Fibroblast of villous mesenchyme (primary cell): ENCODE measurements around the gene KIF6. TPM values are rescaled to one million over a fixed set of nuclear protein-coding genes. Genes with fewer than 3 reads are reported as not detected.

Experiments used
- DNase-seq: peaks from one replicate; pipeline ENCODE4 v3.0.0-alpha.2; 2010; ENCODE audit warnings: low read depth
- H3K4me3 ChIP-seq: 2 replicates; pipeline ENCODE4 v1.5.1; 2011; ENCODE audit warnings: low read depth, mild to moderate bottlenecking, low read length
- total RNA-seq: library from RNA; depleted of rRNA; stranded (reverse); fragments of >200 nt; gene quantifications from 2 replicates; pipeline ENCODE4 v1.2.3, GENCODE V29; 2012
- TF ChIP-seq, protein P1 (sequence below): IDR thresholded peaks from 2 replicates; pipeline ENCODE4 v1.5.1; 2012; ENCODE audit warnings: low read depth, mild to moderate bottlenecking, low read length; ENCODE audit not compliant: insufficient read depth

Gene KIF6
- total RNA-seq, 1 donor = 0.43 TPM

DNA sequence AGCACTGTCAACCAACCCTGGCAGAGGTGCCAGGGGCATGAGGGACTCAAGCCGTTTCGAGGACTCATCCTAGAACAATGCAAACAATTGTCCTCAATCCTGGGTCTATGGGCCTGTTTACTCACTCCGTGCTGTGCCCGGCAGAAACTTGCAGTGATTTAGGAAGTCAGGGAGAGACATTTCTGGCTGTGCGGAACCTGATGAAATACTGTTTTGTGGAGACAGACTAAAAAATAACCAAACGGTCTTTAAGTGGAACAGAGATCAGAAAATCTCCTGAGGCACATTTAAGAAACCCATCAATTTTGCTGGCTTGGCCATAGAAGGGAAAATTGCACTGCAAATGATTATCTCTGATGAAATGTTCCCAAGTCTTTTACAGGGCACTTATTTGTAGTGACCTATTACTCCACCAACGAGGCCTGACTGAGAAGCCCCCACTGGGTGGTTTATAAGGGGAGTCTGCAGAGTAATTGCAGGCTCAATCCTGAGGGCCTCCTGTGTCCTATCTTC lies 322.9 kb downstream of the KIF6 start:
- H3K4me3 ChIP-seq = no peak overlapping the region
- TF ChIP-seq, protein P1, sequence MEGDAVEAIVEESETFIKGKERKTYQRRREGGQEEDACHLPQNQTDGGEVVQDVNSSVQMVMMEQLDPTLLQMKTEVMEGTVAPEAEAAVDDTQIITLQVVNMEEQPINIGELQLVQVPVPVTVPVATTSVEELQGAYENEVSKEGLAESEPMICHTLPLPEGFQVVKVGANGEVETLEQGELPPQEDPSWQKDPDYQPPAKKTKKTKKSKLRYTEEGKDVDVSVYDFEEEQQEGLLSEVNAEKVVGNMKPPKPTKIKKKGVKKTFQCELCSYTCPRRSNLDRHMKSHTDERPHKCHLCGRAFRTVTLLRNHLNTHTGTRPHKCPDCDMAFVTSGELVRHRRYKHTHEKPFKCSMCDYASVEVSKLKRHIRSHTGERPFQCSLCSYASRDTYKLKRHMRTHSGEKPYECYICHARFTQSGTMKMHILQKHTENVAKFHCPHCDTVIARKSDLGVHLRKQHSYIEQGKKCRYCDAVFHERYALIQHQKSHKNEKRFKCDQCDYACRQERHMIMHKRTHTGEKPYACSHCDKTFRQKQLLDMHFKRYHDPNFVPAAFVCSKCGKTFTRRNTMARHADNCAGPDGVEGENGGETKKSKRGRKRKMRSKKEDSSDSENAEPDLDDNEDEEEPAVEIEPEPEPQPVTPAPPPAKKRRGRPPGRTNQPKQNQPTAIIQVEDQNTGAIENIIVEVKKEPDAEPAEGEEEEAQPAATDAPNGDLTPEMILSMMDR = no peak
- peak; percentile 33 for DNase-seq

DNA sequence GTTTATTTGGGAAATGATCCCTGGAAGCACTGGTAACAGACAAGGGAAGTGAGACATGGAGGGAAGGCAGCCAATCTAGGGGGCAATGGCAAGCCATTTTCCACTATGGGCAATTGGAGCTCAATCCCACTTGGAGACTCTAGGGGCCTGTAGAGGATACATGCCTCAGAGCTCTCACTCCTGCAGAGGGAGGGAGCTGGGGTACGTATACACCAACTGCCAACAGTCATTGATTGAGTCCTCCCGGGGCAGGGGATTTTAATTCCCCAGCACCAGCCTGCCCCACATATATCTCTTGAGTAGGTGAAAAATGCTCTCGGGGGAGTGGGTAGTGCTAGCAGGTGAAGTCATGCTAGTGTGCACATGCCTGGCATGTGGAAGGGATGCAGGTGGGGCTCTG lies 323.8 kb downstream of the KIF6 start:
- H3K4me3 ChIP-seq = no peak overlapping the region
- DNase-seq = no peak

DNA sequence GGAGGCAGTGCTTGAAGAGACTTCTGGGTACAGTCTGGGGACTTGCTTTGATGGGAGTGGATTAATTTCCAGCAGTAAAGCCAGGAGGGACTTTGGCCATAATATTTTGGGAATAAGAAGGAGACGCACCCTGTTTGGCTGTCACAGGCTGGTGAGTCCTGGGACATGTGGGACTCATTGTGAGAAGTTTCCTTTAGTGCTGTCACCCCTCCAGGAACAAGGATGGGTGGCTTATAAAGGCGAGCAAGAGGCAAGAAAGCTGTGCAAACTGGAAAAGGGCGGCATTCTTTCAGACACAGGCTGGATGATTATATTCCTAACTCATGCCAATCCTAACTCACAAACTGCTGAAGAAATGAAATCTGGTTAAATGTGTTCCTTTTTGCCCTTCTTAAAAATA lies 325.2 kb downstream of the KIF6 start:
- no peak overlapping the region for H3K4me3 ChIP-seq
- DNase-seq = no peak
- TF ChIP-seq, protein P1 = no peak

More for the DNA sequence above, 323.8 kb downstream of the KIF6 start:
- TF ChIP-seq, protein P1 = no peak

GRCh38 chr6:39396854-39397253 lies 328.4 kb downstream of the KIF6 start:
- TF ChIP-seq, protein P1 = no peak
- H3K4me3 ChIP-seq = no peak overlapping the region
- no peak for DNase-seq

- TF ChIP-seq, protein P1 = no peak
- DNase-seq = no peak
- H3K4me3 ChIP-seq = no peak overlapping the region
These were observed 332.1 kb downstream of the KIF6 start for GRCh38 chr6:39393075-39393474.

GRCh38 chr6:39391182-39391581 lies 334.0 kb downstream of the KIF6 start:
- H3K4me3 ChIP-seq = no peak overlapping the region
- no peak for DNase-seq
- TF ChIP-seq, protein P1 = no peak

DNA sequence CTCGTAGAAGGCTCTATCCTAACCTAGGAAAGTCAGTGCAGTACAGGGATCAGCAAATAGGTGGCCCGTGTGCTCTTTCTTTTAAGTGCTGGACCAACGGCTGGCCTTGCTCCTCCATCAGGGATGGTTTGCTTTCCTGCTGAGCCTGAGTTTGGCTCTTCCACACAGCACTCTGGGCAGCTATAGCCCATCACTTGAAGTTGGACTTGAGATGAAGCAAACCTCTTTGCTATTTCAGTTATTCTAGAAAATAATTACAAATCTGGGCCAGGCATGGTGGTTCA lies 335.8 kb downstream of the KIF6 start:
- TF ChIP-seq, protein P1 = peak; percentile 19
- no peak overlapping the region for H3K4me3 ChIP-seq
- DNase-seq = peak; percentile 3
